Activated CD4-positive, alpha-beta T cell treated with anti-CD3 and anti-CD28 coated beads, Interleukin-2, amount 50 U/mL, for 1 hour (primary cell): ENCODE results near the gene FDXACB1.

Experiments
- DNase-seq: peaks from one replicate; pipeline ENCODE4 v3.0.0-alpha.2; 2020

FDXACB1 gene

GRCh38 chr11:111841370-111842053, 37.5 kb downstream of the FDXACB1 start:
- peak; percentile 88 for DNase-seq

- no peak for DNase-seq
Observed at GRCh38 chr11:111840143-111840542, 38.8 kb downstream of the FDXACB1 start.

GRCh38 chr11:111838054-111838453, 40.9 kb downstream of the FDXACB1 start:
- DNase-seq: no peak

GRCh38 chr11:111837366-111837891, 41.5 kb downstream of the FDXACB1 start:
- no peak for DNase-seq

GRCh38 chr11:111836721-111837120, 42.2 kb downstream of the FDXACB1 start:
- DNase-seq: no peak

GRCh38 chr11:111836162-111836561, 42.8 kb downstream of the FDXACB1 start:
- no peak for DNase-seq

- DNase-seq: no peak
Observed at GRCh38 chr11:111835665-111836064, 43.3 kb downstream of the FDXACB1 start.

GRCh38 chr11:111834432-111835163, 44.4 kb downstream of the FDXACB1 start:
- DNase-seq: no peak

- DNase-seq: no peak
Observed at GRCh38 chr11:111833524-111833923, 45.4 kb downstream of the FDXACB1 start.

- DNase-seq: no peak
Observed at GRCh38 chr11:111829185-111829968, 49.6 kb downstream of the FDXACB1 start.

- no peak for DNase-seq
Observed at GRCh38 chr11:111826322-111826950, 52.5 kb downstream of the FDXACB1 start.
